GM21381 (cell line): Measurements from ENCODE around the gene TMEM9B.
A peak's percentile ranks its signal among the peaks of the same experiment; 100 is the strongest.
"Not testable (repeated sequence)": the region's sequence is repeated elsewhere in the genome, so short reads cannot be mapped to it uniquely, and the experiment has no call there.

Source experiments
- ATAC-seq: cut with Tn5 transposase; IDR thresholded peaks from one replicate; pipeline ENCODE4 v1.9.1; 2021; ENCODE audit warnings: mild to moderate bottlenecking, moderate library complexity; ENCODE audit not compliant: unreplicated experiment

TMEM9B gene

GRCh38 chr11:8979365-8979764 is 15.1 kb upstream of the TMEM9B start:
- not testable (repeated sequence) for ATAC-seq

GRCh38 chr11:8973121-8973520 is 8.9 kb upstream of the TMEM9B start:
- ATAC-seq = no peak

GRCh38 chr11:8971924-8972316 is 7.7 kb upstream of the TMEM9B start:
- no peak for ATAC-seq

GRCh38 chr11:8971196-8971923 is 7.1 kb upstream of the TMEM9B start:
- no peak for ATAC-seq

GRCh38 chr11:8967184-8967583 is 2.9 kb upstream of the TMEM9B start:
- ATAC-seq = no peak

- peak; percentile 54 for ATAC-seq
Observed at GRCh38 chr11:8963569-8964323, 496 bp downstream of the TMEM9B start.

GRCh38 chr11:8962841-8963240 is 1.4 kb downstream of the TMEM9B start:
- ATAC-seq = no peak

- ATAC-seq = no peak
Observed at GRCh38 chr11:8961401-8961800, 2.8 kb downstream of the TMEM9B start.

GRCh38 chr11:8959546-8960166 is 4.6 kb downstream of the TMEM9B start:
- no peak for ATAC-seq

GRCh38 chr11:8956860-8957259 is 7.4 kb downstream of the TMEM9B start:
- ATAC-seq = no peak

- no peak for ATAC-seq
Observed at GRCh38 chr11:8948886-8949285, 15.4 kb downstream of the TMEM9B start.

GRCh38 chr11:8947230-8947943 is 16.9 kb downstream of the TMEM9B start:
- ATAC-seq = no peak

GRCh38 chr11:8942518-8943066 is 21.6 kb downstream of the TMEM9B start, which contains the start of gene ASCL3:
ASCL3 (minus strand) TSS chr11:8943016; CDS start chr11:8938161, 4,855 bp downstream.
- ATAC-seq = no peak

- no peak for ATAC-seq
Observed at GRCh38 chr11:8941341-8942103, 22.7 kb downstream of the TMEM9B start.

- ATAC-seq = no peak
Observed at GRCh38 chr11:8937659-8938058, 26.6 kb downstream of the TMEM9B start.

- ATAC-seq = no peak
Observed at GRCh38 chr11:8937159-8937558, 27.1 kb downstream of the TMEM9B start.

GRCh38 chr11:8935789-8936188 is 28.5 kb downstream of the TMEM9B start:
- not testable (repeated sequence) for ATAC-seq

GRCh38 chr11:8934742-8935488 is 29.3 kb downstream of the TMEM9B start:
- no peak for ATAC-seq

GRCh38 chr11:8933931-8934330 is 30.3 kb downstream of the TMEM9B start:
- ATAC-seq = no peak
